K562 (cell line): ENCODE measurements around the gene RPS28. TPM values are rescaled to one million over a fixed set of nuclear protein-coding genes. Genes with fewer than 3 reads are reported as not detected.

Experiments used
- CREM ChIP-seq: IDR thresholded peaks from 2 replicates; pipeline ENCODE4 v1.6.1; 2014; ENCODE audit warnings: antibody characterized with exemption, low read depth
- HDAC1 ChIP-seq, 2 experiments: fragments of 450-650 bp; IDR thresholded peaks; 2 replicates each; pipeline ENCODE4 v1.6.1; 2016 to 2017; ENCODE audit warnings: inconsistent platforms in 1 of 2, mild to moderate bottlenecking in 1 of 2, moderate library complexity in 1 of 2
- NR4A1 ChIP-seq, 2 experiments: fragments of 250-450 bp in 1 of 2; fragments of 450-650 bp in 1 of 2; sonication (Bioruptor Pico) in 1 of 2; IDR thresholded peaks; 2 replicates each; pipeline versions ENCODE4 v1.4.0 to v1.6.1; 2016 to 2020; ENCODE audit warnings: mild to moderate bottlenecking in 2 of 2, missing compliant biosample characterization in 1 of 2, missing genetic modification characterization in 1 of 2, moderate library complexity in 1 of 2
- ZNF408 ChIP-seq: fragments of 250-450 bp; sonication (Bioruptor Pico); IDR thresholded peaks from 2 replicates; pipeline ENCODE4 v1.4.0; 2020; ENCODE audit warnings: low read depth, mild to moderate bottlenecking, moderate library complexity
- polyA plus RNA-seq, 8 experiments: library from polyadenylated mRNA; depleted of rRNA in 4 of 8; stranded (reverse) in 5 of 8; unstranded in 3 of 8; fragments of >200 nt; fragmentation: Nextera tagmentation in 2 of 8; fragmentation: Illumina TruSeq in 1 of 8; extraction: Ambion mirVana in 2 of 8; extraction: Trizol in 1 of 8; gene quantifications; 2 replicates each; pipeline versions ENCODE4 v1.2.1 to v1.2.3, GENCODE V29; 2011 to 2014; ENCODE audit warnings: inconsistent platforms in 1 of 8, missing spikeins in 1 of 8
- total RNA-seq, 7 experiments: library from RNA; depleted of rRNA in 6 of 7; stranded (reverse); fragments of >200 nt in 6 of 7; fragmentation: Illumina TruSeq in 2 of 7; extraction: Trizol in 2 of 7; gene quantifications; 2 replicates each; pipeline versions ENCODE4 v1.2.1 to v1.2.3, GENCODE V29; 2011 to 2021; ENCODE audit warnings: low replicate concordance in 1 of 7
- TF ChIP-seq, protein P1 (sequence below): sonication (generic); formaldehyde crosslinking; IDR thresholded peaks from 2 replicates; pipeline ENCODE4 v1.8.1; 2023; ENCODE audit warnings: mild to moderate bottlenecking, missing genetic modification reagents, moderate library complexity
- TF ChIP-seq, protein P2 (sequence below): fragments of 250-450 bp; sonication (Bioruptor Pico); IDR thresholded peaks from 2 replicates; pipeline ENCODE4 v1.5.0; 2021
- TF ChIP-seq, protein P3 (sequence below), 2 experiments: fragments of 450-650 bp in 1 of 2; sonication (generic) in 1 of 2; formaldehyde crosslinking in 1 of 2; IDR thresholded peaks; 2 replicates each; pipeline versions ENCODE4 v1.7.1 to v1.9.0; 2016 to 2022; ENCODE audit warnings: inconsistent platforms in 1 of 2, mild to moderate bottlenecking in 1 of 2, missing genetic modification reagents in 1 of 2
- TF ChIP-seq, protein P4 (sequence below), 3 experiments: IDR thresholded peaks in 2 of 3; conservative IDR thresholded peaks in 1 of 3; 2 replicates each; pipeline ENCODE4 v1.5.1; 2011 to 2012; ENCODE audit warnings: low read length in 3 of 3, mild to moderate bottlenecking in 3 of 3, control low read depth in 2 of 3, improper control_type of control experiment in 1 of 3, inconsistent platforms in 1 of 3, low read depth in 1 of 3, mixed read lengths in 1 of 3, moderate library complexity in 1 of 3; ENCODE audit not compliant: insufficient read depth in 2 of 3

The RPS28 gene
- total and polyA plus RNA-seq, 9 of the 15 experiments (the other 6 are each of a cell fraction or from before 2014, with no cell fraction given) = 165 to 2,827 (median 1,303) TPM

DNA sequence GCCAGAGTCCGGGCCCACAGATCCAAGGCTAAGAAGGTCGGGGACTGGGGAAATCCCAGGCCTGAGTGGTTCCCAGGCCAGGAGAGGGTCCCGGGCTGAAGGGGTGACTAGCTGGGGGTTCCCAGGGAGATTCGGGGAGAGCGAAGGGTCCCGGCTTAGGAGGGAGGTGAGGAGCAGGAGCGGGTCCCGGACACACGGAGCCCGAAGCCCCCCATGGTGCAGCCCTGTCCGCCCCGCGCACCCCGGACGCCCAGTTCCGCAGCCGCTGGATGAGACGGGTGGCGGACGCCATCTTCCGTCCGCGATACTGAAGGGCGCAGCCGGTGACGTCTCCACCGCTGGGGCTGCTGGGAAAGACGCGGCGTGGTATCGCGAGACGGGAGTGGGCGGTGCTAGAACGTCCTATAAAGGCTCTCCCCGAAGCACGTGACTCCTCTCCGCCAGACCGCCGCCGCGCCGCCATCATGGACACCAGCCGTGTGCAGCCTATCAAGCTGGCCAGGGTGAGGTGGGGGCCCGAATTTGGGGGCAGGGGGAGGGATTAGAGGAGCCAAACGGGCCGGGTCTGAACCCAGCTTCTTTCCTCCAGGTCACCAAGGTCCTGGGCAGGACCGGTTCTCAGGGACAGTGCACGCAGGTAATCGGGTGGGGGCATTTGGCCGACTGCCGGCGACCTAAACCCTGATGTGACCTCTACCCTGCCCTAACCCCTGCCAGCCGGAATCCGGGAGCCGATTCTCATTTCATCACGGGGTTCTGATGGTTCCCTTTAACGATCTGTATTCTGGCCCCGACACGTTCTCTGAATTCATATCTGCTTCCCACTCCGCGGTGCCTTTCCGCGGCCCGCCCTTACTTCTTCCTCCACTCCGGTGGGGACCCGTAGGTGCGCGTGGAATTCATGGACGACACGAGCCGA lies at the start of gene RPS28, which contains the start of gene NDUFA7 (continued):
- no peak for TF ChIP-seq NR4A1 (CRISPR knock-in tag; IDR thresholded peaks at IDR 0.05)
- TF ChIP-seq NR4A1 (tag; IDR thresholded peaks at IDR 0.05) = no peak
- TF ChIP-seq, protein P1, sequence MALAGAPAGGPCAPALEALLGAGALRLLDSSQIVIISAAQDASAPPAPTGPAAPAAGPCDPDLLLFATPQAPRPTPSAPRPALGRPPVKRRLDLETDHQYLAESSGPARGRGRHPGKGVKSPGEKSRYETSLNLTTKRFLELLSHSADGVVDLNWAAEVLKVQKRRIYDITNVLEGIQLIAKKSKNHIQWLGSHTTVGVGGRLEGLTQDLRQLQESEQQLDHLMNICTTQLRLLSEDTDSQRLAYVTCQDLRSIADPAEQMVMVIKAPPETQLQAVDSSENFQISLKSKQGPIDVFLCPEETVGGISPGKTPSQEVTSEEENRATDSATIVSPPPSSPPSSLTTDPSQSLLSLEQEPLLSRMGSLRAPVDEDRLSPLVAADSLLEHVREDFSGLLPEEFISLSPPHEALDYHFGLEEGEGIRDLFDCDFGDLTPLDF (CRISPR knock-in tag) = no peak; the same call in 1 of the 2 replicates
- TF ChIP-seq, protein P2, sequence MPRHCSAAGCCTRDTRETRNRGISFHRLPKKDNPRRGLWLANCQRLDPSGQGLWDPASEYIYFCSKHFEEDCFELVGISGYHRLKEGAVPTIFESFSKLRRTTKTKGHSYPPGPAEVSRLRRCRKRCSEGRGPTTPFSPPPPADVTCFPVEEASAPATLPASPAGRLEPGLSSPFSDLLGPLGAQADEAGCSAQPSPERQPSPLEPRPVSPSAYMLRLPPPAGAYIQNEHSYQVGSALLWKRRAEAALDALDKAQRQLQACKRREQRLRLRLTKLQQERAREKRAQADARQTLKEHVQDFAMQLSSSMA (CRISPR knock-in tag) = no peak
- 0 out of 4 replicates have a peak, but pooled peaks have one; percentile 28 to 47 for TF ChIP-seq HDAC1 (IDR thresholded peaks at IDR 0.05)
- TF ChIP-seq, protein P3, sequence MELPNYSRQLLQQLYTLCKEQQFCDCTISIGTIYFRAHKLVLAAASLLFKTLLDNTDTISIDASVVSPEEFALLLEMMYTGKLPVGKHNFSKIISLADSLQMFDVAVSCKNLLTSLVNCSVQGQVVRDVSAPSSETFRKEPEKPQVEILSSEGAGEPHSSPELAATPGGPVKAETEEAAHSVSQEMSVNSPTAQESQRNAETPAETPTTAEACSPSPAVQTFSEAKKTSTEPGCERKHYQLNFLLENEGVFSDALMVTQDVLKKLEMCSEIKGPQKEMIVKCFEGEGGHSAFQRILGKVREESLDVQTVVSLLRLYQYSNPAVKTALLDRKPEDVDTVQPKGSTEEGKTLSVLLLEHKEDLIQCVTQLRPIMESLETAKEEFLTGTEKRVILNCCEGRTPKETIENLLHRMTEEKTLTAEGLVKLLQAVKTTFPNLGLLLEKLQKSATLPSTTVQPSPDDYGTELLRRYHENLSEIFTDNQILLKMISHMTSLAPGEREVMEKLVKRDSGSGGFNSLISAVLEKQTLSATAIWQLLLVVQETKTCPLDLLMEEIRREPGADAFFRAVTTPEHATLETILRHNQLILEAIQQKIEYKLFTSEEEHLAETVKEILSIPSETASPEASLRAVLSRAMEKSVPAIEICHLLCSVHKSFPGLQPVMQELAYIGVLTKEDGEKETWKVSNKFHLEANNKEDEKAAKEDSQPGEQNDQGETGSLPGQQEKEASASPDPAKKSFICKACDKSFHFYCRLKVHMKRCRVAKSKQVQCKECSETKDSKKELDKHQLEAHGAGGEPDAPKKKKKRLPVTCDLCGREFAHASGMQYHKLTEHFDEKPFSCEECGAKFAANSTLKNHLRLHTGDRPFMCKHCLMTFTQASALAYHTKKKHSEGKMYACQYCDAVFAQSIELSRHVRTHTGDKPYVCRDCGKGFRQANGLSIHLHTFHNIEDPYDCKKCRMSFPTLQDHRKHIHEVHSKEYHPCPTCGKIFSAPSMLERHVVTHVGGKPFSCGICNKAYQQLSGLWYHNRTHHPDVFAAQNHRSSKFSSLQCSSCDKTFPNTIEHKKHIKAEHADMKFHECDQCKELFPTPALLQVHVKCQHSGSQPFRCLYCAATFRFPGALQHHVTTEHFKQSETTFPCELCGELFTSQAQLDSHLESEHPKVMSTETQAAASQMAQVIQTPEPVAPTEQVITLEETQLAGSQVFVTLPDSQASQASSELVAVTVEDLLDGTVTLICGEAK (IDR thresholded peaks at IDR 0.05) = no peak
- TF ChIP-seq, protein P3 (CRISPR knock-in tag; IDR thresholded peaks at IDR 0.05) = no peak
- TF ChIP-seq, protein P4, sequence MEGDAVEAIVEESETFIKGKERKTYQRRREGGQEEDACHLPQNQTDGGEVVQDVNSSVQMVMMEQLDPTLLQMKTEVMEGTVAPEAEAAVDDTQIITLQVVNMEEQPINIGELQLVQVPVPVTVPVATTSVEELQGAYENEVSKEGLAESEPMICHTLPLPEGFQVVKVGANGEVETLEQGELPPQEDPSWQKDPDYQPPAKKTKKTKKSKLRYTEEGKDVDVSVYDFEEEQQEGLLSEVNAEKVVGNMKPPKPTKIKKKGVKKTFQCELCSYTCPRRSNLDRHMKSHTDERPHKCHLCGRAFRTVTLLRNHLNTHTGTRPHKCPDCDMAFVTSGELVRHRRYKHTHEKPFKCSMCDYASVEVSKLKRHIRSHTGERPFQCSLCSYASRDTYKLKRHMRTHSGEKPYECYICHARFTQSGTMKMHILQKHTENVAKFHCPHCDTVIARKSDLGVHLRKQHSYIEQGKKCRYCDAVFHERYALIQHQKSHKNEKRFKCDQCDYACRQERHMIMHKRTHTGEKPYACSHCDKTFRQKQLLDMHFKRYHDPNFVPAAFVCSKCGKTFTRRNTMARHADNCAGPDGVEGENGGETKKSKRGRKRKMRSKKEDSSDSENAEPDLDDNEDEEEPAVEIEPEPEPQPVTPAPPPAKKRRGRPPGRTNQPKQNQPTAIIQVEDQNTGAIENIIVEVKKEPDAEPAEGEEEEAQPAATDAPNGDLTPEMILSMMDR (IDR thresholded peaks at IDR 0.05 in 2 of 3, conservative IDR thresholded peaks at IDR 0.05 in 1 of 3; ENCODE audit: insufficient read depth in 2 of 3, low read depth in 1 of 3, low read length in 3 of 3) = peak in 2 of 3 experiments; percentile 37 to 62; a peak in 3 of 6 replicates
- peak; percentile 99 for TF ChIP-seq CREM
- TF ChIP-seq ZNF408 (CRISPR knock-in tag) = no peak
